C4-2B (cell line): ENCODE data around the gene KIF18B.

ENCODE experiments used
- ZFX ChIP-seq: fragments of 450-650 bp; IDR thresholded peaks from 2 replicates; pipeline ENCODE4 v1.6.1; 2017
- TF ChIP-seq, protein P1 (sequence below): fragments of 450-650 bp; conservative IDR thresholded peaks from 2 replicates; pipeline ENCODE4 v1.5.1; 2017; ENCODE audit warnings: mild to moderate bottlenecking

DNA sequence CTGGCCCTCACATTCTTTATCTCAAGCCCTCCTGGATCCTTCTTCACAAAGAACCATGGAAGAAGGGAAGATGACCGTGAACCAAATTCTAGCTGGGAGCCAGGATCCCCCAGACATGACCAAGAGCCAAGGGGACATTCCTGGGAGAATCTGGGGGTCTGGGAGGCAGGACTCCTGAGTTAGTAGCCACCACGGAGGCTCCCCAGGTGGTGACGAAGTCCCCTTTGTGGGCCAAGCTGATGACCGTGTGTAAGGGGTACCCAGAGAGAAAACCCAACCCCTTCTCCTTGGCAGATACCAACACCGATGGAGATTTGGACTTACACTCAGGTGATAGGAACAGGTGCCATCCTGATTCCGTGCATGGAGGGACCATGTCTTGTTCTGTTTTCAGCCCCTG is 25.4 kb downstream of the KIF18B start:
- TF ChIP-seq, protein P1, sequence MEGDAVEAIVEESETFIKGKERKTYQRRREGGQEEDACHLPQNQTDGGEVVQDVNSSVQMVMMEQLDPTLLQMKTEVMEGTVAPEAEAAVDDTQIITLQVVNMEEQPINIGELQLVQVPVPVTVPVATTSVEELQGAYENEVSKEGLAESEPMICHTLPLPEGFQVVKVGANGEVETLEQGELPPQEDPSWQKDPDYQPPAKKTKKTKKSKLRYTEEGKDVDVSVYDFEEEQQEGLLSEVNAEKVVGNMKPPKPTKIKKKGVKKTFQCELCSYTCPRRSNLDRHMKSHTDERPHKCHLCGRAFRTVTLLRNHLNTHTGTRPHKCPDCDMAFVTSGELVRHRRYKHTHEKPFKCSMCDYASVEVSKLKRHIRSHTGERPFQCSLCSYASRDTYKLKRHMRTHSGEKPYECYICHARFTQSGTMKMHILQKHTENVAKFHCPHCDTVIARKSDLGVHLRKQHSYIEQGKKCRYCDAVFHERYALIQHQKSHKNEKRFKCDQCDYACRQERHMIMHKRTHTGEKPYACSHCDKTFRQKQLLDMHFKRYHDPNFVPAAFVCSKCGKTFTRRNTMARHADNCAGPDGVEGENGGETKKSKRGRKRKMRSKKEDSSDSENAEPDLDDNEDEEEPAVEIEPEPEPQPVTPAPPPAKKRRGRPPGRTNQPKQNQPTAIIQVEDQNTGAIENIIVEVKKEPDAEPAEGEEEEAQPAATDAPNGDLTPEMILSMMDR = no peak
- no peak for TF ChIP-seq ZFX
